CD1c-positive myeloid dendritic cell (primary cell): ENCODE measurements around the gene MLST8.

Experiments
- DNase-seq: peaks from one replicate; pipeline ENCODE4 v3.0.0-alpha.2; 2016; ENCODE audit errors: extremely low spot score

Gene MLST8

GRCh38 chr16:2205104-2205966 lies at the start of gene MLST8:
Gene MLST8, plus strand, starts transcription at chr16:2205454. Its CDS starts 632 bp downstream, at chr16:2206086.
- DNase-seq, result peak; percentile 95

GRCh38 chr16:2155977-2156848 lies 49.0 kb upstream of the MLST8 start:
- DNase-seq, result peak; percentile 32

GRCh38 chr16:2156849-2157224 lies 48.4 kb upstream of the MLST8 start:
- DNase-seq, result no peak

GRCh38 chr16:2157480-2158261 lies 47.6 kb upstream of the MLST8 start:
- no peak for DNase-seq

- DNase-seq, result no peak
These were observed 47.0 kb upstream of the MLST8 start for GRCh38 chr16:2158262-2158638.

- DNase-seq, result no peak
These were observed 45.9 kb upstream of the MLST8 start for GRCh38 chr16:2159175-2159838.

- no peak for DNase-seq
These were observed 44.2 kb upstream of the MLST8 start for GRCh38 chr16:2160915-2161551.

GRCh38 chr16:2161911-2162310 lies 43.3 kb upstream of the MLST8 start:
- no peak for DNase-seq

- DNase-seq, result no peak
These were observed 42.6 kb upstream of the MLST8 start for GRCh38 chr16:2162676-2163118.

- DNase-seq, result no peak
These were observed 41.9 kb upstream of the MLST8 start for GRCh38 chr16:2163211-2163881.

GRCh38 chr16:2165861-2166260 lies 39.4 kb upstream of the MLST8 start:
- DNase-seq, result no peak

- DNase-seq, result no peak
These were observed 38.8 kb upstream of the MLST8 start for GRCh38 chr16:2166263-2167067.

GRCh38 chr16:2167068-2167638 lies 38.1 kb upstream of the MLST8 start:
- no peak for DNase-seq

GRCh38 chr16:2170080-2170479 lies 35.2 kb upstream of the MLST8 start:
- no peak for DNase-seq

GRCh38 chr16:2170587-2171435 lies 34.4 kb upstream of the MLST8 start:
- no peak for DNase-seq

- no peak for DNase-seq
These were observed 33.6 kb upstream of the MLST8 start for GRCh38 chr16:2171601-2172178.

- DNase-seq, result no peak
These were observed 32.4 kb upstream of the MLST8 start for GRCh38 chr16:2172688-2173335.
